Fibroblast of lung (primary cell): ENCODE measurements around the gene STIL. TPM values are rescaled to one million over a fixed set of nuclear protein-coding genes. Genes with fewer than 3 reads are reported as not detected.

ENCODE experiments used
- DNase-seq, 2 donors: peaks; one replicate each; pipeline versions ENCODE4 v3.0.0 to v3.0.0-alpha.2; 2010; ENCODE audit warnings: low read depth in 2 of 2
- H2AFZ ChIP-seq: 2 replicates; pipeline ENCODE4 v1.5.1; 2012; ENCODE audit warnings: low read length, control low read depth, inconsistent platforms
- H3K27ac ChIP-seq: 2 replicates; pipeline ENCODE4 v1.5.1; 2011; ENCODE audit warnings: low read length, control low read depth; ENCODE audit not compliant: insufficient read depth
- H3K27me3 ChIP-seq: 2 replicates; pipeline ENCODE4 v1.5.1; 2011; ENCODE audit warnings: mild to moderate bottlenecking, low read length; ENCODE audit not compliant: control insufficient read depth, insufficient read depth
- H3K36me3 ChIP-seq: 2 replicates; pipeline ENCODE4 v1.5.1; 2011; ENCODE audit warnings: low read length; ENCODE audit not compliant: control insufficient read depth, insufficient read depth
- H3K4me1 ChIP-seq: 2 replicates; pipeline ENCODE4 v1.5.1; 2011; ENCODE audit warnings: low read length; ENCODE audit not compliant: control insufficient read depth, insufficient read depth; ENCODE audit errors: extremely low read depth
- H3K4me2 ChIP-seq: 2 replicates; pipeline ENCODE4 v1.5.1; 2011; ENCODE audit warnings: low read length, control low read depth; ENCODE audit not compliant: insufficient read depth; ENCODE audit errors: extremely low read depth
- H3K4me3 ChIP-seq, 4 experiments: fragments of 200-600 bp in 1 of 4; sonication (generic) in 1 of 4; replicated peaks in 1 of 4; 2 replicates each; pipeline ENCODE4 v1.5.1; 2011 to 2016; ENCODE audit warnings: low read length in 4 of 4, low read depth in 3 of 4, mild to moderate bottlenecking in 3 of 4, control low read depth in 2 of 4, inconsistent platforms in 1 of 4, mixed read lengths in 1 of 4; ENCODE audit not compliant: insufficient read depth in 1 of 4; ENCODE audit errors: control extremely low read depth in 1 of 4
- H3K79me2 ChIP-seq: 2 replicates; pipeline ENCODE4 v1.5.1; 2012; ENCODE audit warnings: mild to moderate bottlenecking, low read length, inconsistent platforms; ENCODE audit not compliant: control insufficient read depth, insufficient read depth
- H3K9ac ChIP-seq: 2 replicates; pipeline ENCODE4 v1.5.1; 2011; ENCODE audit warnings: mild to moderate bottlenecking, low read length, control low read depth; ENCODE audit not compliant: insufficient read depth
- H3K9me3 ChIP-seq: 2 replicates; pipeline ENCODE4 v1.5.1; 2012; ENCODE audit warnings: low read depth, low read length; ENCODE audit not compliant: control insufficient read depth, insufficient read depth
- H4K20me1 ChIP-seq: 2 replicates; pipeline ENCODE4 v1.5.1; 2011; ENCODE audit warnings: low read length; ENCODE audit not compliant: control insufficient read depth, insufficient read depth; ENCODE audit errors: extremely low read depth
- EZH2 ChIP-seq: IDR thresholded peaks from 2 replicates; pipeline ENCODE4 v1.5.1; 2012; ENCODE audit warnings: low read length, control low read depth, mild to moderate bottlenecking; ENCODE audit errors: missing control alignments
- polyA plus RNA-seq, 2 donors: library from polyadenylated mRNA; depleted of rRNA in 1 of 2; stranded (reverse) in 1 of 2; unstranded in 1 of 2; fragments of >200 nt; gene quantifications; 2 replicates each; pipeline ENCODE4 v1.2.1, GENCODE V29; 2011 to 2012; ENCODE audit warnings: missing spikeins in 1 of 2
- total RNA-seq: library from RNA; depleted of rRNA; stranded (reverse); fragments of >200 nt; gene quantifications from 2 replicates; pipeline ENCODE4 v1.2.1, GENCODE V29; 2014
- TF ChIP-seq, protein P1 (sequence below), 2 donors: IDR thresholded peaks in 1 of 2; conservative IDR thresholded peaks in 1 of 2; 1 replicate in 1 of 2; 2 replicates in 1 of 2; pipeline ENCODE4 v1.5.1; 2011 to 2012; ENCODE audit warnings: low read length in 2 of 2, control low read depth in 1 of 2, inconsistent platforms in 1 of 2, low read depth in 1 of 2, mild to moderate bottlenecking in 1 of 2

STIL gene
- total and polyA plus RNA-seq, 2 donors (not counting 1 experiment from before 2014, with no cell fraction given): 5.8 to 6.2 TPM

DNA sequence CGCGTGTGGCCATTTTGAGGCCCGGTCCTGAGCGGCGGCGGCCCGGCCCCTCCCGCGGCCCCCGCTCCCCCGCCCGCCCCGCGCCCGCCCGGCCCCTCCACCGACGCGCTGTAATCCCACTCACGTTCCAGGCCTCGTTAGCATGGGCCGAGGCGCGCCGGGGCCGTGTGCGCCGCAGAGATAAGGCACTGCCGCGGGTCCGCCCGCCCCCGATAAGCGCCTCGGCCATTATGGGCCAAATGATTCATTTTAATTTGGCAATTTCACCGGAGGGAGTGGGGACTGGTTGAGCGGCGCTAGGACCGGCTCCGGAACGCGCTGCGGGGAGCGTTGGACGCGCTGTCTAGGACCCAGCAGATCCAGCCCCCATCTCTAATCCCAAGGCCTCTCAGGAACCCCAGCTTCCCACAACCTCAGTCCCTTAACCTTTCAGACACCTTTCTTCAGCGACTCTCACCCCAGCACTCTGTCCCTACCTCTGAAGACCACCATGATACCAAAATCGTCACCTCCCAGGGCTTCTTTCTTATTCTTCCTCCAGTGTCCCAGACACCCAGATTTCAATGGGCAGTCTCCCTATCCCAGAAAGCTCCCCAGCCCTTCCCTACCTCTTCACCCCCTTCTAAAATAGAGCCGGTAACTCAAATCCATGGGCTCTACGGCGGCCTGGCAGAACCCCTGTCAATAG lies 81.6 kb downstream of the STIL start, which contains the start of gene TAL1:
TSS of gene TAL1 (minus strand) at position 39 of the 688 bp plus-strand sequence. CDS start 6,337 bp downstream, outside the sequence.
- H2AFZ ChIP-seq: no peak within 1 kb of the TSS
- H3K9me3 ChIP-seq: no peaks in the 10 kb centered on the region
- H3K27me3 ChIP-seq: peaks cover 59% of the 10 kb centered on the region
- H3K4me2 ChIP-seq: peak within 1 kb of the TSS; percentile 42
- no peaks in the 10 kb centered on the region for H3K79me2 ChIP-seq
- TF ChIP-seq, protein P1, sequence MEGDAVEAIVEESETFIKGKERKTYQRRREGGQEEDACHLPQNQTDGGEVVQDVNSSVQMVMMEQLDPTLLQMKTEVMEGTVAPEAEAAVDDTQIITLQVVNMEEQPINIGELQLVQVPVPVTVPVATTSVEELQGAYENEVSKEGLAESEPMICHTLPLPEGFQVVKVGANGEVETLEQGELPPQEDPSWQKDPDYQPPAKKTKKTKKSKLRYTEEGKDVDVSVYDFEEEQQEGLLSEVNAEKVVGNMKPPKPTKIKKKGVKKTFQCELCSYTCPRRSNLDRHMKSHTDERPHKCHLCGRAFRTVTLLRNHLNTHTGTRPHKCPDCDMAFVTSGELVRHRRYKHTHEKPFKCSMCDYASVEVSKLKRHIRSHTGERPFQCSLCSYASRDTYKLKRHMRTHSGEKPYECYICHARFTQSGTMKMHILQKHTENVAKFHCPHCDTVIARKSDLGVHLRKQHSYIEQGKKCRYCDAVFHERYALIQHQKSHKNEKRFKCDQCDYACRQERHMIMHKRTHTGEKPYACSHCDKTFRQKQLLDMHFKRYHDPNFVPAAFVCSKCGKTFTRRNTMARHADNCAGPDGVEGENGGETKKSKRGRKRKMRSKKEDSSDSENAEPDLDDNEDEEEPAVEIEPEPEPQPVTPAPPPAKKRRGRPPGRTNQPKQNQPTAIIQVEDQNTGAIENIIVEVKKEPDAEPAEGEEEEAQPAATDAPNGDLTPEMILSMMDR (conservative IDR thresholded peaks at IDR 0.05 in 1 of 2, IDR thresholded peaks at IDR 0.05 in 1 of 2; ENCODE audit: low read depth in 1 of 2, low read length in 2 of 2): no peak
- TF ChIP-seq EZH2: peak; percentile 75
- H3K4me1 ChIP-seq: no peaks in the 10 kb centered on the region
- no peaks in the 10 kb centered on the region for H3K36me3 ChIP-seq
- peak within 1 kb of the TSS in 2 of 4 experiments; percentile 20 to 29 for H3K4me3 ChIP-seq
- no peak for DNase-seq
- H4K20me1 ChIP-seq: no peaks in the 10 kb centered on the region
- H3K9ac ChIP-seq: no peak within 1 kb of the TSS
- H3K27ac ChIP-seq: no peak within 1 kb of the TSS

DNA sequence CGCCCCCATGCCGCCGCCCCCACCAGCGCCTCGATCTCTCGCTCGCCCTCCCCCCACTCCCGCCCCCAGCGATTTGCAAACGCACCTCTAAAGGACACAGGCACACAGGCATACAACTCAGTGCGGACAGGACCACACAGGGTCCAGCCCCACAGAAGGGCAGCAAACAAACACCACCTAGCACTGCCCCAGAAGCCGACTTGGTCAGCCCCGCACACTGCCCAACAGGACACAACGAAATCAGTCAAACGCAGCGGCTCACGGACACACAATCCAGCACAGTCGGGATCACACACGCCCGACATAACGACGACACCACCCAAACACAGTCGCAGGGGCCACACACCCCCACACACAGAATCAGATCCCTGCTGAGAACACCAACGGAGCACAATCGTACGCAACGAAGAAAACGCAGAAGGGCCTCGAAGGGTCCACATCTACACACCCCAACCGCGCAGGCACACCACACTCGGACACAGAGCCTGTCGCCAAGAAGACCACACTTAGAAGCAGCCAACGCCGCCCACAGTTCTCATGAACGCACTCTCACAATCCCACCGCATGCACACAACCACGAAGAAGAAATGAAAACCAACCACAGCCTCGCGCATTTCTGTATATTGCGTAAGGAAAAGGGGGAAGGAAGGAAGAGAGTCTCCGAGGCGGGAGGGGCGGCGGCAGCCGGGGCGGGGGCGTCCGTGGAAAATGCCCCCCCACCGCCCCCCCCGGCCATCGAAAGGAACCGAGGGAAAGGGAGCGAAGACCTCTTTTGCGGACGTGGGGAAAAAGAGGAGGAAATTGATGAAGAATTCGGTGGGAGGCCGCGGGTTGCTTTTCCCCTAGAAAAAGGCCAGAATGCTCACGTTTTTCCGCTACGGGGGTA lies 82.4 kb downstream of the STIL start:
- TF ChIP-seq, protein P1 (conservative IDR thresholded peaks at IDR 0.05 in 1 of 2, IDR thresholded peaks at IDR 0.05 in 1 of 2; ENCODE audit: low read depth in 1 of 2, low read length in 2 of 2): no peak
- TF ChIP-seq EZH2: peak; percentile 86
- H3K9ac ChIP-seq: no peak overlapping the region
- no peaks in the 10 kb centered on the region for H3K4me1 ChIP-seq
- no peaks in the 10 kb centered on the region for H3K79me2 ChIP-seq
- no peaks in the 10 kb centered on the region for H3K36me3 ChIP-seq
- no peaks in the 10 kb centered on the region for H3K9me3 ChIP-seq
- H3K4me3 ChIP-seq: peak overlapping the region in 2 of 4 experiments; percentile 20 to 29
- no peak overlapping the region for H3K27ac ChIP-seq
- H2AFZ ChIP-seq: no peak overlapping the region
- peak overlapping the region; percentile 42 for H3K4me2 ChIP-seq
- peak; percentile 34 to 62 for DNase-seq
- peaks cover 67% of the 10 kb centered on the region for H3K27me3 ChIP-seq
- H4K20me1 ChIP-seq: no peaks in the 10 kb centered on the region

DNA sequence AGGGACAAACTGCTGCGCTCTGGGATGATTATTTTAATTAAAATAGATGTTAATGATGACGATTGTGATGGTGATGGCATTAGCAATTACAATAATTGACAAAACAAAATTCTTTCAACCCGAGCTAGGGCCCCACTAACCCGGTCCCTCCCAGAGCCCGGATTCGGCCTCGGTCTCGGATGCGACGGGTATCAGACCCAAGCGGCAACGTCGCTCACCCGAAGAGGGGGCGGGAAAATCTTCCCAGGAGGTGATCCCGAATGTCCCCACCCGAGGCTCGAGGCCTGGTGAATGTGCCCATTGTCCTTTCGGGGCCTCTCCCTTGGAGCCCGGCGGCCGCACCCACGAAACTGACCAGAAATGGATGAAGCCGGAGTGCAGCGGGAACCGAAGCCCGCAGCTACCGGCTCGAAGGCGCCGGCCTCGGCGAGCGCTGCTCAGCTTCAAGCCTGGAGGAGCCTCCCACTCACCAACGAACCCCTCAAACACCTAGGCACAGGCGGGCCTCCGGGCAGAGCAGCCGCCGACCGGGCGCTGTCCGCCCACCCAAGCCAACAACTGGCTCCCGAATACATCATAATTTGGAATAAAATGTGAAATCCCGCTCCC lies 83.2 kb downstream of the STIL start:
- Histone ChIP-seq H4K20me1 (no peaks in the 10 kb centered on the region), H3K79me2 (no peaks in the 10 kb centered on the region), H3K4me3 (no peak overlapping the region), H3K27ac (no peak overlapping the region), H3K4me1 (no peaks in the 10 kb centered on the region), H3K9ac (no peak overlapping the region), H2AFZ (no peak overlapping the region), H3K9me3 (no peaks in the 10 kb centered on the region), H3K36me3 (no peaks in the 10 kb centered on the region), H3K4me2 (no peak overlapping the region), H3K27me3 (peaks cover 74% of the 10 kb centered on the region)
- peak; percentile 90 for TF ChIP-seq EZH2
- TF ChIP-seq, protein P1 (conservative IDR thresholded peaks at IDR 0.05 in 1 of 2, IDR thresholded peaks at IDR 0.05 in 1 of 2; ENCODE audit: low read depth in 1 of 2, low read length in 2 of 2): no peak
- no peak for DNase-seq
